Subcutaneous abdominal adipose tissue (tissue), 5 donors: Measurements from ENCODE around the gene TMEM229A.
"Not testable (repeated sequence)": the region's sequence is repeated elsewhere in the genome, so short reads cannot be mapped to it uniquely, and the experiment has no call there.

Experiments used
- H3K27ac ChIP-seq: one replicate; pipeline ENCODE4 v1.7.0; 2013; ENCODE audit warnings: low read depth, mild to moderate bottlenecking, inconsistent platforms, low read length, moderate library complexity
- H3K27me3 ChIP-seq, 5 donors: one replicate each; pipeline ENCODE4 v1.7.0; 2013; ENCODE audit warnings: low read length in 5 of 5, inconsistent platforms in 1 of 5; ENCODE audit not compliant: control insufficient read depth in 5 of 5, insufficient read depth in 4 of 5
- H3K36me3 ChIP-seq, 5 donors: one replicate each; pipeline ENCODE4 v1.7.0; 2013; ENCODE audit warnings: low read length in 5 of 5; ENCODE audit not compliant: control insufficient read depth in 5 of 5, insufficient read depth in 5 of 5
- H3K4me1 ChIP-seq, 5 donors: one replicate each; pipeline ENCODE4 v1.7.0; 2013; ENCODE audit warnings: low read length in 5 of 5, mild to moderate bottlenecking in 3 of 5, moderate library complexity in 1 of 5; ENCODE audit not compliant: control insufficient read depth in 5 of 5, insufficient read depth in 5 of 5
- H3K4me3 ChIP-seq, 5 donors: one replicate each; pipeline ENCODE4 v1.7.0; 2013; ENCODE audit warnings: low read length in 5 of 5, low read depth in 1 of 5
- H3K9ac ChIP-seq, 5 donors: one replicate each; pipeline ENCODE4 v1.7.0; 2013; ENCODE audit warnings: low read length in 5 of 5, mild to moderate bottlenecking in 4 of 5, moderate library complexity in 3 of 5
- H3K9me3 ChIP-seq, 5 donors: one replicate each; pipeline ENCODE4 v1.7.0; 2013; ENCODE audit warnings: low read length in 5 of 5; ENCODE audit not compliant: control insufficient read depth in 5 of 5
- donor health status: healthy.
- donor health status: healthy.
- donor health status: healthy.
- donor health status: healthy.
- donor health status: healthy.

The TMEM229A gene

DNA sequence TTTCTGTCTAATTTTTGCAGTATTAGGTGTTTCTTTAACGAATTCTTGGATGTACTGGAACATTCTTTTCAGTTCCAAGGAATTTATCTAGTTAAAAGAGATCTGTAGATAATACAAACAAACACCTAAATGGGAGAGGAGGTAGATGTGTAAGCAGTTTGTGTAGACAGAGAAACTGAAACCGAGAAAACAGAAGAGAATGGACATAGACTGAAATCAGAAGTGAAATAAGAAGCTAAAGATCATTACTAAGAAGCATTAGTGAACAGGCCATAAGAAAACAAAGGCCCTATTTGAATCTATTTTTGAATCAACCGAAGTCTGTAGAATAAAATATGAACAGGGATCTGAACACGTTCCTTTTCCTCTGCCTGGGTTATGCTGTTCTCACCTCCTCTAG is 26.5 kb upstream of the TMEM229A start:
- H3K27me3 ChIP-seq = no peaks in the 10 kb centered on the region
- H3K4me3 ChIP-seq = no peak overlapping the region
- H3K4me1 ChIP-seq = no peaks in the 10 kb centered on the region
- H3K27ac ChIP-seq = no peak overlapping the region
- H3K36me3 ChIP-seq = no peaks in the 10 kb centered on the region
- H3K9ac ChIP-seq = no peak overlapping the region
- H3K9me3 ChIP-seq = no peaks in the 10 kb centered on the region

DNA sequence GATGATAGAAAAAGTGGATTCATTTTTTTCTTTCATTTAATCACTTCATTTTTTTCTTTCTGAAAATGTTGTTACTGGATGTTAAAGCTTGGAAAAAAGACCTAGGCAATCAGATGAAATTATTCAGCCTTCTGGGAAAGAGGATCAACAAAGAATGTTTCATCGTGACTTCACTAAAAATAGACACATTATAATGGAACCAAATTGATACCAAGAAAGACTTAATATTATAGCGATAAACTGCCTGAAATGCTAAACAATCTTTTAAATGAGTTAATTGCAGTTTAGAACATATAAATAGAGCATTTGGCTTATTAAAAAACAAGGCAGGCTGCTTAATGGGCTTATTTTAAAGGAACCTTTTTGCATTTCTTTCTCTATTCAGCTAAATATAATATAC is 25.6 kb upstream of the TMEM229A start:
- Histone ChIP-seq H3K4me3 (no peak overlapping the region), H3K9me3 (no peaks in the 10 kb centered on the region), H3K9ac (no peak overlapping the region), H3K27ac (no peak overlapping the region), H3K27me3 (peaks cover 0 to 3% (median 0%) of the 10 kb centered on the region in 5 donors), H3K4me1 (no peaks in the 10 kb centered on the region), H3K36me3 (no peaks in the 10 kb centered on the region)

DNA sequence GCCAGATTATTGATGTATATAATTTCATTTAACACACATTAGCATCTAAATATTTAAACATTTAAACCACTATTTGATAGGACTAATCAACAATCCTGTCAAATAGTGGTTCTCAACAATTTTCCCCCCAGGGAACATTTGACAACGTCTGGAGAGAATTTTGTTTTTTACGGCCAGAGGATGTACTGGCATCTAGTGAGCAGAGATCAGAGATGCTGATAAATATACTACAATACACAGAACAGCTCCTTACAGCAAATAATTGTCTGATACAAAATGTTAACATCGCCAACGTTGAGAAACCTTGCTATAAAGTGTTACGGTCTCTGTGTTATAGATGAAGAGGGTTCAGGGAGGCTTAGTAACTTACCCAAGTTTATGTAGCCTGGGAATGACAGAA is 25.0 kb upstream of the TMEM229A start:
- Histone ChIP-seq H3K9ac (no peak overlapping the region), H3K4me3 (no peak overlapping the region), H3K27ac (no peak overlapping the region), H3K27me3 (peaks cover 0 to 3% (median 0%) of the 10 kb centered on the region in 5 donors), H3K9me3 (no peaks in the 10 kb centered on the region), H3K4me1 (no peaks in the 10 kb centered on the region), H3K36me3 (no peaks in the 10 kb centered on the region)

DNA sequence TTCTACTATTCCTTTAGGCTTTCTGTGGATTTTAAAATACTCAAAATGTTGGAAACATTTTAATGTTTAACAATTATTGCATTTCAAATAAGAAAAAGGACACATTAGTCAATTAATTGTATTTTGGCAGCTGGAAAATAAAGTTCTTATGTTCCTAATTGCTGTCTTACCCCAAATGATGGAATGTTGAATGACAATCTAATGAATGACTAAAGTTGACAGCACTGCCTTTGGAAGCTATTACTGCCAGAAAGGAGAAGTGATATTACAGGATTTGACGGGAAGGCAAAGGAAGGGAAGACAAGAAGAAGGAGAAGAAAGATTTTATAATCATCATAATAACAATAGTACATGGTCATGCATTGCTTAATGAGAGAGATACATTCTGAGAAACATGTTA is 23.4 kb upstream of the TMEM229A start:
- H3K36me3 ChIP-seq = no peaks in the 10 kb centered on the region
- peaks cover 0 to 3% (median 0%) of the 10 kb centered on the region in 5 donors for H3K27me3 ChIP-seq
- no peak overlapping the region for H3K4me3 ChIP-seq
- H3K27ac ChIP-seq = no peak overlapping the region
- no peak overlapping the region for H3K9ac ChIP-seq
- H3K9me3 ChIP-seq = no peaks in the 10 kb centered on the region
- H3K4me1 ChIP-seq = no peaks in the 10 kb centered on the region

DNA sequence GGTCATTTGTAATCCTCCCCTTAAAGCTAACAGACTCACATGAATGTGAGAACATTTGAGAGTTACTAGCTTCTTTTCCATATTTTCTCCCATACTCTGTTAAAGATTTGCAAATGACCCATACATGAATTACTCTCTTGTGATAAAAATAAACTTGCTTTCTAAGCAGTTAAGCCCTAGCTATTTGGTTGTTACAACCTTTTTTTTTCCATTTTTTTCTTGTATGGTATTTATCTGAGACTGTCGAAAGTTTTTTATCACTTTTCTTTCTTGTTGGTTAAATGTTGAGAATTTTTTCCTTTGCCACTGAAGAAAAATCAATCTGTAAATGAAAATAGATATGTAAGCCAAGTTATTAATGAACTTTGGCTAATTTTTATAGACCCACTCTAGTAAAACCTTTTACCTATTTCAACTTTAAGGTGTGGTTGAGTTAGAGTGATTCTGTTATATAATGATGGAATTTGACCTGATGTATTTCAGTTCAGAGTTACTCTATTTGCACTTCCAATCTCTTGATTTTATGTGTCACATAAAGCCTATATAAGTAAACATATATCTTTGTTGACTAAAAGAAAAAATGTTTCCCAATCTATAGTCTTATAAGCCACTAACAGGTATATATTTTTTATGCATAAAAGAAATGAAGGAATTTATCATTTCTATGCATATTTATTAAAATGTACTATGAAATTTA is 19.0 kb upstream of the TMEM229A start:
- no peaks in the 10 kb centered on the region for H3K4me1 ChIP-seq
- no peaks in the 10 kb centered on the region for H3K9me3 ChIP-seq
- no peak overlapping the region for H3K27ac ChIP-seq
- no peaks in the 10 kb centered on the region for H3K36me3 ChIP-seq
- peaks cover 0 to 3% (median 0%) of the 10 kb centered on the region in 5 donors for H3K27me3 ChIP-seq
- H3K9ac ChIP-seq = no peak overlapping the region
- H3K4me3 ChIP-seq = no peak overlapping the region

DNA sequence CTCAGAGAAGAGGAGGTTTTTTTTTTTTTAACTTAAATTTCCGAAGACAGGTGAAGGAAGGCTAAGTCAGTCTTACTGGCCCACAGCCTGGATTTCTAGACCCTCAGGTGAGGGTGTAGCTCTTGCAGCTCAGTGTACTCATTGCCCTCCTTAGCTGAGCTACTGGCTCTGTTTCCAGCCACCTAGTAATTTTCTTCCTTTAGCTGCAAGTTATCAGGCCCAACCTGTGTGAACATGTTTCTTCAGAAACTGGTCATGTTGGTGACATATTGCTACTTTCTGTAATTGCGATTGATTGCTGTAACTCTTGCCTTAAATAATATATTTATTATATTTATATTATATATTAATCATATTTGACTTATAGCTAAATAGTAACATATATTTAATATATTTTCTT is 10.0 kb upstream of the TMEM229A start:
- Histone ChIP-seq H3K4me3 (no peak overlapping the region), H3K27me3 (no peaks in the 10 kb centered on the region), H3K4me1 (no peaks in the 10 kb centered on the region), H3K9me3 (no peaks in the 10 kb centered on the region), H3K27ac (no peak overlapping the region), H3K36me3 (no peaks in the 10 kb centered on the region), H3K9ac (no peak overlapping the region)

DNA sequence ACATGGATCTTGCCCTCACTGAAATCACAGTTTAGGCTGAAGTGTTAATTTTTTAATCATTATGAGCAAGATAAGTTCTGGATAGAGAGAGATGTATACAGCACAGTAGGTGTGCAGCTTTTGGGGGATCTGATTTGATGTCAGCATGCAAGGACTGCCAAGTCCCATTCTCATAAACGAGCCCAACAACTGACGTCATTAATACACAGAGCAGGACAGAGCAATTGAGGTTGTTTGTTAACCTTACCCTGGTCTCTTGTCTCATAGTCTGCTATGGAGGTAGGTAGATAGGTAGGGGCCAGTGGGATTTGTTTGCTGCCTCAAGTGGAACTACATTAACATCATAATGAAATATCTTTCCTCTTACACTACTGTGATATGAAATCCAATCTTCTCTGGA is 8.6 kb upstream of the TMEM229A start:
- no peak overlapping the region for H3K9ac ChIP-seq
- H3K9me3 ChIP-seq = no peaks in the 10 kb centered on the region
- no peak overlapping the region for H3K4me3 ChIP-seq
- H3K4me1 ChIP-seq = no peaks in the 10 kb centered on the region
- H3K36me3 ChIP-seq = no peaks in the 10 kb centered on the region
- H3K27ac ChIP-seq = no peak overlapping the region
- H3K27me3 ChIP-seq = peaks cover 0 to 2% (median 0%) of the 10 kb centered on the region in 5 donors

DNA sequence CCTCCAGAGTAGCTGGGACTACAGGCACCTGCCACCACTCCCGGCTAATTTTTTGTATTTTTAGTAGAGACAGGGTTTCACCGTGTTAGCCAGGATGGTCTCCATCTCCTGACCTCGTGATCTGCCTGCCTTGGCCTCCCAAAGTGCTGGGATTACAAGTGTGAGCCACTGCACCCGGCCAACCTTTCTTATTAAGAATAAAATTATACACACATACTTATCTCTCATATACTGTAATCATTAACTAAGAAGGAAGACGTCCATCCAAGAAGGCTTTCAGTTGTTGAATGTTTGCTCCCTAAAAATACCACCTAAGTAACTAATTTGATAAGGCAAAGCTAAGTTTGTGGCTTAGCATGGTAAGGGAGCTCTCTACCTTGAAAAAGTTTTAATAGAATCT is 5.0 kb upstream of the TMEM229A start:
- not testable (repeated sequence) for H3K9ac ChIP-seq, H3K4me3 ChIP-seq, H3K27ac ChIP-seq, H3K9me3 ChIP-seq, H3K36me3 ChIP-seq, H3K4me1 ChIP-seq
- peaks cover 0 to 11% (median 6%) of the 10 kb centered on the region in 5 donors for H3K27me3 ChIP-seq

DNA sequence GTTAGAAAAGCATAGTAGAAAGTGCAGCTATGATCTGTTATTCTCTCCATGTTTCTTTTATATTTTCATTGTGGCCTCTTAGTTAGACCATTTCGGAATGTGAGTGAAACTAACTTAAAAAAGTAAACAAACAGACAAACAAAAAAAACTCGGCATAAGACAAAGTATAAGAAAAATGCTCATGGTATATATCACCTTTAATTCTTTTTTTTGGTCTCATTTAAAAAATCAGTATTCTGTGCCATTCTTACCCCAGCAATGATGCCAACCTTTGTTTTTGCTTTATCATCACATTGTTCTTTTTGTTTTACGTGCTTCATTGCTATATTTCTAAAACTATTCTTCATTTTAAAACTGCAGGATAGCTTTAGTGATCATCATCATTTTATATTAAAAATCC is 2.8 kb upstream of the TMEM229A start:
- H3K27me3 ChIP-seq = peaks cover 14 to 29% (median 18%) of the 10 kb centered on the region in 5 donors
- H3K4me3 ChIP-seq = no peak overlapping the region
- H3K9me3 ChIP-seq = no peaks in the 10 kb centered on the region
- H3K4me1 ChIP-seq = peaks cover 0 to 17% (median 17%) of the 10 kb centered on the region in 5 donors
- H3K27ac ChIP-seq = no peak overlapping the region
- H3K9ac ChIP-seq = no peak overlapping the region
- H3K36me3 ChIP-seq = no peaks in the 10 kb centered on the region

DNA sequence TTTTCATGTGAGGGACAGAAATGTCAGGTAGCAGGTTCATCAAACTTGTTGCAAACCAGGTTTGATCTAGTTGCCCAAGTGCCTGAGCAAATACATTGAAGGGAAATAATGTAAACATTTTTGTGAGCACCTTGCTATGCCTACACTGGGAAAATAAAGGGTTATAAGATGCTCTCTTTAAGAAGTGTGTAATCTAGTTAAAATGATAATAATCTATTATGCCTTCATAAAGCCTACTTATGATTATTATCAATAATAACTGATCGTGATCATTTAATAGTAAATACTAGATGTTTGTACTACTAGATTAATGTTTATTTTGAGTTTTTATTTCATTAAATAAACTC is 1.9 kb upstream of the TMEM229A start:
- peaks cover 17 to 35% (median 24%) of the 10 kb centered on the region in 5 donors for H3K27me3 ChIP-seq
- H3K4me3 ChIP-seq = no peak overlapping the region
- peaks cover 0 to 17% (median 17%) of the 10 kb centered on the region in 5 donors for H3K4me1 ChIP-seq
- no peaks in the 10 kb centered on the region for H3K36me3 ChIP-seq
- no peak overlapping the region for H3K9ac ChIP-seq
- no peaks in the 10 kb centered on the region for H3K9me3 ChIP-seq
- H3K27ac ChIP-seq = no peak overlapping the region
